Testis (tissue), 3 donors: ENCODE measurements around the gene ZNF778. TPM values are rescaled to one million over a fixed set of nuclear protein-coding genes. Genes with fewer than 3 reads are reported as not detected.

Source experiments
- DNase-seq: peaks from one replicate; pipeline ENCODE4 v3.0.0-alpha.2; 2019
- H3K27ac ChIP-seq, 2 donors: fragments of 200-600 bp; sonication (generic); one replicate each; pipeline ENCODE4 v1.5.1; 2019
- H3K27me3 ChIP-seq: fragments of 200-600 bp; sonication (generic); one replicate; pipeline ENCODE4 v1.5.1; 2019
- H3K36me3 ChIP-seq: fragments of 200-600 bp; sonication (generic); one replicate; pipeline ENCODE4 v1.5.1; 2017; ENCODE audit warnings: low read depth; ENCODE audit errors: missing control alignments
- H3K4me1 ChIP-seq: fragments of 200-600 bp; sonication (generic); one replicate; pipeline ENCODE4 v1.5.1; 2019
- H3K4me3 ChIP-seq, 2 donors: fragments of 200-600 bp; sonication (generic); one replicate each; pipeline ENCODE4 v1.5.1; 2017 to 2019
- H3K9me3 ChIP-seq: fragments of 200-600 bp; sonication (generic); one replicate; pipeline ENCODE4 v1.5.1; 2017
- POLR2A ChIP-seq: fragments of 450-650 bp; IDR thresholded peaks from one replicate; pipeline ENCODE4 v1.6.1; 2017; ENCODE audit warnings: antibody characterized with exemption, mild to moderate bottlenecking, moderate library complexity
- WGBS, 2 donors: methylation state at CpG; one replicate each; pipeline ENCODE4 v1.1.5; 2018; 5-methylcytosine and 5-hydroxymethylcytosine counted together
- intact Hi-C: fragments of 100-400 bp; cut with DNase I; formaldehyde crosslinking; loops from one replicate; pipeline ENCODE4 v1.15.1; 2023; ENCODE audit warnings: low total_unique reads
- polyA plus RNA-seq: library from polyadenylated mRNA; stranded (reverse); fragments of 350-450 nt; fragmentation: Illumina TruSeq; extraction: RNeasy Lipid Tissue Mini Kit (QIAGEN cat#74804); gene quantifications from one replicate; pipeline ENCODE4 v1.2.3, GENCODE V29; 2014; ENCODE audit warnings: low read depth, low replicate concordance; ENCODE audit not compliant: insufficient read depth
- total RNA-seq, 2 donors: library from RNA; depleted of rRNA; stranded (reverse); fragments of >200 nt; gene quantifications; one replicate each; pipeline ENCODE4 v1.2.3, GENCODE V29; 2016
- TF ChIP-seq, protein P1 (sequence below), 3 experiments: fragments of 450-650 bp in 2 of 3; fragments of 200-600 bp in 1 of 3; sonication (generic) in 1 of 3; IDR thresholded peaks; one replicate each; pipeline ENCODE4 v1.5.1; 2016 to 2019; ENCODE audit warnings: antibody characterized with exemption in 3 of 3, mild to moderate bottlenecking in 2 of 3, moderate library complexity in 1 of 3

Gene ZNF778
- total and polyA plus RNA-seq, 3 donors from 2014 or later = 21.0 to 32.9 (median 29.8) TPM

DNA sequence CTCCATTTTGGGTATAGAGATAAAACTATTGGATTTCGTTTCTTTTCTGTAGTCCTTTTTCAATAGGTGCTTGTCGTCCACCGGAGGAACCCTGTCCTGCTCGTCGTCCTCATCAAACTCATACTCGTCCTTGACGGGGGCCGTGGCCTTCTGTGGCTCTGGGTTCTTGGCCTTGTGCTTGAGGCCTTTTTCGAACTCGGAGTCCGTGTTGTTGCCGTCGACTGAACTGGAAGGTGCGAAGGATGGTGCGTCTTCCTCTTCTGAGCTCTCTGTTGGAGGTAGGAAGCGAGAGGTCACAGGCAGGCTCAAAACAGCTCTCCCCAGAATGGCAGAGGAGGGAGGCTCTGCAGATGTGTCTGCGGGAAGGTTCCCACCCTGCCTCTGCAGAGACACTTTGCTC, 67.9 kb downstream of the ZNF778 start:
- H3K36me3 ChIP-seq = no peaks in the 10 kb centered on the region
- DNase-seq = no peak

DNA sequence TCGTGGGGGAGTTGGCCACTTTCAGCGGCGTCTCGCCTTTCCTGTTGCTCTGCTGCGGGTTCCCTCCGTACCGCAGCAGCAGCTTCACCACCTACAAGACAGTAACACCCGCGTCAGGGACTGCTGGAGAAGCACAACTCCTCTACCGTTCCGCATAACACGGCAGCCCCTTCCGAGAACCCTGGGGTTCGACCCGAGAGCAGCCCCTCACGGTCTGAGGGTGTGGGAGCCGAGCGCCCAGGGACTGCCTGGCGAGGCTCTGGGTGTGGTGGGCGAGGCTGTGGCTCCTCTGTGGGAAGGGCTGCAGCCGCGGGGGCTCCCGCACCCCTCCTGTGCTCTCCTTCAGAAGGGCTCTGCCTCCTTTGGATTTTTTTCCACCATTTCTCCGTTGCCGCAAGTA, 68.6 kb downstream of the ZNF778 start:
- Histone ChIP-seq H3K9me3 (no peaks in the 10 kb centered on the region), H3K27ac (no peak overlapping the region), H3K27me3 (no peaks in the 10 kb centered on the region), H3K4me1 (no peaks in the 10 kb centered on the region), H3K36me3 (no peaks in the 10 kb centered on the region), H3K4me3 (no peak overlapping the region)
- intact Hi-C loops = no loop called here
- TF ChIP-seq, protein P1, sequence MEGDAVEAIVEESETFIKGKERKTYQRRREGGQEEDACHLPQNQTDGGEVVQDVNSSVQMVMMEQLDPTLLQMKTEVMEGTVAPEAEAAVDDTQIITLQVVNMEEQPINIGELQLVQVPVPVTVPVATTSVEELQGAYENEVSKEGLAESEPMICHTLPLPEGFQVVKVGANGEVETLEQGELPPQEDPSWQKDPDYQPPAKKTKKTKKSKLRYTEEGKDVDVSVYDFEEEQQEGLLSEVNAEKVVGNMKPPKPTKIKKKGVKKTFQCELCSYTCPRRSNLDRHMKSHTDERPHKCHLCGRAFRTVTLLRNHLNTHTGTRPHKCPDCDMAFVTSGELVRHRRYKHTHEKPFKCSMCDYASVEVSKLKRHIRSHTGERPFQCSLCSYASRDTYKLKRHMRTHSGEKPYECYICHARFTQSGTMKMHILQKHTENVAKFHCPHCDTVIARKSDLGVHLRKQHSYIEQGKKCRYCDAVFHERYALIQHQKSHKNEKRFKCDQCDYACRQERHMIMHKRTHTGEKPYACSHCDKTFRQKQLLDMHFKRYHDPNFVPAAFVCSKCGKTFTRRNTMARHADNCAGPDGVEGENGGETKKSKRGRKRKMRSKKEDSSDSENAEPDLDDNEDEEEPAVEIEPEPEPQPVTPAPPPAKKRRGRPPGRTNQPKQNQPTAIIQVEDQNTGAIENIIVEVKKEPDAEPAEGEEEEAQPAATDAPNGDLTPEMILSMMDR (IDR thresholded peaks at IDR 0.05) = no peak
- no peak for TF ChIP-seq POLR2A
- DNase-seq = no peak
- WGBS, 2 donors = 89 to 93% methylated on average over 25 of the region's 25 CpGs

More for the DNA sequence above, 67.9 kb downstream of the ZNF778 start:
- WGBS, 2 donors = 93 to 97% methylated on average over 17 of the region's 17 CpGs
- TF ChIP-seq, protein P1 (IDR thresholded peaks at IDR 0.05) = no peak
- no peak for TF ChIP-seq POLR2A
- Histone ChIP-seq H3K9me3 (no peaks in the 10 kb centered on the region), H3K4me3 (no peak overlapping the region), H3K4me1 (no peaks in the 10 kb centered on the region), H3K27me3 (no peaks in the 10 kb centered on the region), H3K27ac (no peak overlapping the region)
- intact Hi-C loops = no loop called here

Other genes with a start within 250 kb of the ZNF778 start
- gene CBFA2T3, start 240.5 kb upstream of the ZNF778 start, total RNA-seq = 10 to 100 TPM in 1 of 2 donors, 1 to 10 TPM in 1; 9.2 to 11.9 TPM
- gene CBFA2T3, start 240.5 kb upstream of the ZNF778 start, polyA plus RNA-seq = 7.1 TPM
- gene ACSF3, start 123.9 kb upstream of the ZNF778 start, total RNA-seq = 10 to 100 TPM; 61.0 to 70.1 TPM
- 30.3 TPM for gene ACSF3, start 123.9 kb upstream of the ZNF778 start, polyA plus RNA-seq
- gene CDH15, start 46.0 kb upstream of the ZNF778 start, total RNA-seq = 1 to 10 TPM; 2.1 to 3.0 TPM
- 1.4 TPM for gene CDH15, start 46.0 kb upstream of the ZNF778 start, polyA plus RNA-seq
- 1 to 10 TPM; 3.9 to 8.2 TPM for gene SLC22A31, start 17.2 kb upstream of the ZNF778 start, total RNA-seq
- gene SLC22A31, start 17.2 kb upstream of the ZNF778 start, polyA plus RNA-seq = 6.2 TPM